ENCODE results near the gene C1orf105. TPM values are rescaled to one million over a fixed set of nuclear protein-coding genes. Genes with fewer than 3 reads are reported as not detected.

C1orf105 gene
- total RNA-seq, 3 donors from 2014 or later, result not detected

DNA sequence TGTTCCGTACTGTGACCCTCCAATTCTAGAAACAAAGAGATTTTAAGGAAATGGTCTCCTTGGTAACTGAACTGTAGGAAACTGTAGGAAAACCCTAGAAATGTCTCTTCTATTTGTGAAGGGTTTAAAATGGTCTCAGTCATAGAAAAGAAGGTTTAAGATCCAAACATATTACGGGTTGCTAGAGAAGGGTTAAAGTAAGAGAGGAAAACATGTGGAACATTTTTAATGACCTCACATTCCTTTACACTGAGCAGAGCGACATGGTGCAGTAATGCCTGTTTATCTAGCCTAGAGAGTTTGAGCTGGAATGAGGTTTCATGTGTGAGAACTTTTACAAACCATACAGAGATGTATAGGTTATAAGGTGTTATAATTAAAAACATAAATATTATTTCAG is 36.9 kb upstream of the C1orf105 start:
- H3K9me3 ChIP-seq, result no peaks in the 10 kb centered on the region

DNA sequence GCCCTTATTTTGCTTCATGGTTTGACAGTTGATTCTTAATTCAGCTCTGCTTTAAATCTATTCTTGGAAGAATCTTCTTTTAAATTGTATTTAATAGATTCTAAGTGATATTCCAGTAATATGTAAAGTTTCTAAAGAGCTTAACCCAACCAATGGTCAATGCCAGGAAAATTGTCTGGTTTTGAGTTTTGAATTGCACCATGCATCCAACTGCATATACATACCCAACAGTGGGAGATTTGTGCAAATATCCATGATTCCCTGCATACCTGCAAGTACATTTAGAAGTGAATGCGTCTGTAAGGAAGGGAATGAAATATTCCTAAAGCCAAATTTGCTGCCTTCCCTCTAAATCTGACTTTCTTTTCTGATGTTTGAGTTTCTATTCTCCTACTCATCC is 35.8 kb upstream of the C1orf105 start:
- intact Hi-C loops (cut with DNase I, micrococcal nuclease), result no loop called here
- Histone ChIP-seq H3K4me3 (no peak overlapping the region), H3K9me3 (no peaks in the 10 kb centered on the region), H3K36me3 (ENCODE audit: low read depth) (no peaks in the 10 kb centered on the region), H3K4me1 (ENCODE audit: low read depth) (peaks cover 2% of the 10 kb centered on the region)
- TF ChIP-seq, protein P1, sequence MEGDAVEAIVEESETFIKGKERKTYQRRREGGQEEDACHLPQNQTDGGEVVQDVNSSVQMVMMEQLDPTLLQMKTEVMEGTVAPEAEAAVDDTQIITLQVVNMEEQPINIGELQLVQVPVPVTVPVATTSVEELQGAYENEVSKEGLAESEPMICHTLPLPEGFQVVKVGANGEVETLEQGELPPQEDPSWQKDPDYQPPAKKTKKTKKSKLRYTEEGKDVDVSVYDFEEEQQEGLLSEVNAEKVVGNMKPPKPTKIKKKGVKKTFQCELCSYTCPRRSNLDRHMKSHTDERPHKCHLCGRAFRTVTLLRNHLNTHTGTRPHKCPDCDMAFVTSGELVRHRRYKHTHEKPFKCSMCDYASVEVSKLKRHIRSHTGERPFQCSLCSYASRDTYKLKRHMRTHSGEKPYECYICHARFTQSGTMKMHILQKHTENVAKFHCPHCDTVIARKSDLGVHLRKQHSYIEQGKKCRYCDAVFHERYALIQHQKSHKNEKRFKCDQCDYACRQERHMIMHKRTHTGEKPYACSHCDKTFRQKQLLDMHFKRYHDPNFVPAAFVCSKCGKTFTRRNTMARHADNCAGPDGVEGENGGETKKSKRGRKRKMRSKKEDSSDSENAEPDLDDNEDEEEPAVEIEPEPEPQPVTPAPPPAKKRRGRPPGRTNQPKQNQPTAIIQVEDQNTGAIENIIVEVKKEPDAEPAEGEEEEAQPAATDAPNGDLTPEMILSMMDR (IDR thresholded peaks at IDR 0.05), result no peak
- DNase-seq (no peak), ATAC-seq (no peak)

More for the DNA sequence above, 36.9 kb upstream of the C1orf105 start:
- intact Hi-C loops (cut with DNase I, micrococcal nuclease), result no loop called here
- no peaks in the 10 kb centered on the region for H3K36me3 ChIP-seq (ENCODE audit: low read depth)
- TF ChIP-seq, protein P1 (IDR thresholded peaks at IDR 0.05), result no peak
- DNase-seq (no peak), ATAC-seq (peak; percentile 28)
- peaks cover 2% of the 10 kb centered on the region for H3K4me1 ChIP-seq (ENCODE audit: low read depth)
- H3K4me3 ChIP-seq, result no peak overlapping the region

GRCh38 chr1:172386046-172386445 is 34.4 kb upstream of the C1orf105 start:
- intact Hi-C loops (cut with DNase I, micrococcal nuclease), result no loop called here
- TF ChIP-seq, protein P1 (IDR thresholded peaks at IDR 0.05), result no peak
- Histone ChIP-seq H3K36me3 (ENCODE audit: low read depth) (no peaks in the 10 kb centered on the region), H3K4me1 (ENCODE audit: low read depth) (peaks cover 2% of the 10 kb centered on the region), H3K9me3 (no peaks in the 10 kb centered on the region), H3K4me3 (no peak overlapping the region)
- no peak for ATAC-seq
- DNase-seq, result no peak

DNA sequence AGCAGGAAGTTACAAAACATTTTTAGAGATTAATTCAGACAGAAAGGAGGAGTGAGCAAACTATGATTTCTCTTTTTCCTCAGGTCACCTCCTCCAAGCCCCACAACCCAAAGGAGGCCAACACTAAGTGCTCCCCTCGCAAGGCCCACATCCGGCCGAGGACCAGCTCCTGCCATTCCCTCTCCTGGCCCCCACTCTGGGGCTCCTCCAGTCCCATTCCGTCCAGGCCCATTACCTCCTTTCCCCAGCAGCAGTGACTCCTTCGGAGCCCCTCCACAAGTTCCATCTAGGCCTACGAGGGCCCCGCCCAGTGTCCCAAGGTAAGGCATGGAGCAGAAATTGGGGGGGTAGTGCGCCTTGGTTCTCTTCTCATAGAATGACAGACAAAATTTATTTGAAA is 32.0 kb upstream of the C1orf105 start:
- Histone ChIP-seq H3K4me3 (no peak overlapping the region), H3K36me3 (ENCODE audit: low read depth) (no peaks in the 10 kb centered on the region), H3K4me1 (ENCODE audit: low read depth) (no peaks in the 10 kb centered on the region), H3K9me3 (no peaks in the 10 kb centered on the region)
- ATAC-seq (no peak), DNase-seq (peak in 1 of 3 donors; percentile 44)
- TF ChIP-seq, protein P1 (IDR thresholded peaks at IDR 0.05), result no peak
- intact Hi-C loops (cut with DNase I, micrococcal nuclease), result no loop called here

DNA sequence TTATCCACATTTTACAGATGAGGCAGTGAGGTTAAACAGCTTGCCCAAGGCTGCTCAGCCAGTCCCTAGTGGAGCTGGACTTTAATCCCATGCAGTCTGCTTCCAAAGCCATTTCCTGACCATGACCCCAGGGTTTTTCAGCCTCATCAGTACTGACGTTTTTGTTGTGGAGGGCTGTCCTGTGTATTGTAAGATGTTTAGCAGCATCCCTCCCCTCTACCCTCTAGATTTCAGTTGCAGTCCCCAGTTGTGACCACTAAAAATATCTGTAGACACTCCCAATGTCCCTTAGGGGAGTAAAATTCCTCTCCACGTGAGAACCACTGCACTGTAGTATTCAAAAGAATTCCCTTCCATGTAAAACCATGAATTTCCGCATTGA is 30.2 kb upstream of the C1orf105 start:
- Histone ChIP-seq H3K36me3 (ENCODE audit: low read depth) (no peaks in the 10 kb centered on the region), H3K9me3 (no peaks in the 10 kb centered on the region), H3K4me1 (ENCODE audit: low read depth) (no peaks in the 10 kb centered on the region), H3K4me3 (no peak overlapping the region)
- no peak for DNase-seq
- no peak for ATAC-seq
- TF ChIP-seq, protein P1 (IDR thresholded peaks at IDR 0.05), result no peak
- intact Hi-C loops (cut with DNase I, micrococcal nuclease), result loop anchor here in 1 of 2 donors (10.0 kb wide), 1 partner anchor 245 kb away; no protein-coding TSS in a partner anchor
